Measurements from ENCODE around the gene NGB. TPM values are rescaled to one million over a fixed set of nuclear protein-coding genes. Genes with fewer than 3 reads are reported as not detected.

The NGB gene
- total and polyA plus RNA-seq, 2 of the 8 experiments (the other 6 are each of a cell fraction or from before 2014, with no cell fraction given), result 0.30 to 0.60 TPM

DNA sequence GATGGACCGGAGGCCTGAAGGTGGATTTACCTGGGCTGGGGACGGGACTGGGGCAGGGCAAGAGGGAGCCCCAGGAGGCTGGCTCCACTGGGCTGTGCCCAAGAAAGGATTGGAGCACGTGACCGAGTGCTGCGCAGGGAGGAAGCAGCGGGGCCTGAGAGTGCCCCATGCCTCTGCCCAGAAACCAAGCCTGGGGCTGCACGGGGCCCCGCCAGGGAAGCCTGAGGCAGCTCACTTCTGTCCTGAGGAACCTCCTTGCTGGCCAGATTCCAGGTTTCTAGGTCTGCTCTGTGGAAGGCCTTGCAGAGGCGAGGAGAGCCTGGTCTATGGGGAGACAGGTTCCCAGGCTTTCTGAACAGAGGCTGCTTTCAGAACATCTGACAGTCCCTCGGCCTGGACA lies 10.4 kb downstream of the NGB start:
- Histone ChIP-seq H2BK12ac (ENCODE audit: low read depth, low read length) (no peak overlapping the region), H3K27me3 (replicated peaks in 1 of 4; ENCODE audit: control insufficient read depth in 3 of 4, extremely low read depth in 1 of 4, insufficient read depth in 3 of 4, low read length in 3 of 4) (no peaks in the 10 kb centered on the region), H3K23me2 (ENCODE audit: low read depth, low read length) (no peaks in the 10 kb centered on the region), H3K23ac (ENCODE audit: insufficient read length) (no peak overlapping the region), H4K5ac (ENCODE audit: insufficient read length, low read depth, low read length) (no peak overlapping the region), H3K4me1 (replicated peaks in 1 of 4; ENCODE audit: control insufficient read depth in 3 of 4, insufficient read depth in 4 of 4, low read length in 3 of 4) (peaks cover 0 to 4% (median 0%) of the 10 kb centered on the region in 4 experiments; a peak in 1 of 7 replicates), H3K14ac (ENCODE audit: insufficient read length) (no peak overlapping the region), H2BK5ac (ENCODE audit: low read depth, low read length) (no peak overlapping the region), H3K27ac (ENCODE audit: low read depth, low read length) (no peak overlapping the region), H2AK5ac (ENCODE audit: low read depth, low read length) (no peak overlapping the region), H3K79me2 (ENCODE audit: control insufficient read depth in 1 of 2, insufficient read depth in 2 of 2, low read length in 2 of 2) (no peaks in the 10 kb centered on the region), H3K56ac (replicated peaks; ENCODE audit: insufficient read length, low read depth, low read length) (no peak overlapping the region), H3K4me3 (ENCODE audit: extremely low read depth in 1 of 4, insufficient read depth in 2 of 4, low read depth in 3 of 4, low read length in 4 of 4) (no peak overlapping the region), H2BK15ac (ENCODE audit: low read length) (no peak overlapping the region), H3K4me2 (ENCODE audit: insufficient read depth in 1 of 2, low read depth in 2 of 2, low read length in 2 of 2) (no peak overlapping the region), H3K79me1 (ENCODE audit: low read depth, low read length) (no peaks in the 10 kb centered on the region), H4K8ac (ENCODE audit: extremely low read depth, insufficient read depth, low read length) (no peak overlapping the region), H3K36me3 (ENCODE audit: control insufficient read depth in 2 of 4, insufficient read depth in 4 of 4, low read length in 3 of 4) (no peaks in the 10 kb centered on the region), H2AFZ (ENCODE audit: low read length) (no peak overlapping the region), H4K20me1 (replicated peaks in 1 of 2; ENCODE audit: control insufficient read depth in 1 of 2, insufficient read depth in 2 of 2, low read length in 2 of 2) (no peaks in the 10 kb centered on the region), H2BK120ac (replicated peaks; ENCODE audit: low read depth, low read length) (no peak overlapping the region), H3K4ac (replicated peaks; ENCODE audit: insufficient read length, low read depth, low read length) (no peak overlapping the region), H4K91ac (replicated peaks; ENCODE audit: insufficient read length, low read length) (no peak overlapping the region), H3K9me3 (ENCODE audit: insufficient read depth in 2 of 2, low read depth in 1 of 2, low read length in 1 of 2) (no peaks in the 10 kb centered on the region), H3K9ac (replicated peaks in 1 of 4; ENCODE audit: extremely low read depth in 1 of 4, low read depth in 3 of 4, low read length in 3 of 4) (no peak overlapping the region), H3K18ac (ENCODE audit: extremely low read depth, low read length) (no peak overlapping the region), H2BK20ac (ENCODE audit: low read length) (no peak overlapping the region)
- FAIRE-seq (no peak), DNase-seq (ENCODE audit: low read depth in 1 of 2, low spot score in 2 of 2) (no peak)
- POLR2A ChIA-PET (ENCODE audit: partially characterized antibody), result interaction anchor here (1.2 kb wide), 1 partner anchor 49 kb away, joined by 3 read pairs; no protein-coding TSS in a partner anchor
- CTCF ChIA-PET (ENCODE audit: partially characterized antibody), result interaction anchor here (1.4 to 1.7 kb wide), 3 partner anchors 12 to 384 kb away, joined by 3 to 4 read pairs (median 4); no protein-coding TSS in a partner anchor
- WGBS, 2 experiments (ENCODE audit: extremely low coverage in 1 of 2, insufficient coverage in 1 of 2, insufficient read length in 1 of 2, insufficient replicate concordance in 2 of 2, low coverage in 1 of 2, low lambda C conversion rate in 2 of 2, missing lambda C conversion rate in 1 of 2), result 74% methylated on average over 10 of the region's 10 CpGs; no CpG with 5 or more reads in 1 of the 2 experiments
- TF ChIP-seq PHF8 (conservative IDR thresholded peaks at IDR 0.05; ENCODE audit: low read depth, low read length), result no peak
- no peak for TF ChIP-seq SIRT6 (IDR thresholded peaks at IDR 0.05; ENCODE audit: low read length)
- no peak for TF ChIP-seq SP2 (IDR thresholded peaks at IDR 0.05; ENCODE audit: low read length)
- no peak for TF ChIP-seq CTCF (IDR thresholded peaks at IDR 0.05; ENCODE audit: control extremely low read depth in 1 of 3, insufficient read depth in 1 of 3, low read depth in 1 of 3, low read length in 3 of 3)
- TF ChIP-seq GABPA (IDR thresholded peaks at IDR 0.05; ENCODE audit: borderline replicate concordance, insufficient read depth, low read length), result no peak
- TF ChIP-seq TCF12 (IDR thresholded peaks at IDR 0.05; ENCODE audit: low read depth, low read length), result no peak
- no peak for TF ChIP-seq TAF1 (IDR thresholded peaks at IDR 0.05; ENCODE audit: low read depth, low read length)
- TF ChIP-seq SP1 (IDR thresholded peaks at IDR 0.05; ENCODE audit: low read depth, low read length), result no peak
- no peak for TF ChIP-seq RNF2 (IDR thresholded peaks at IDR 0.05; ENCODE audit: borderline replicate concordance, low read depth, low read length, missing control alignments, poor library complexity, severe bottlenecking)
- no peak for TF ChIP-seq FOSL1 (IDR thresholded peaks at IDR 0.05; ENCODE audit: insufficient read depth, low read depth, low read length)
- TF ChIP-seq RBBP5 (IDR thresholded peaks at IDR 0.05; ENCODE audit: borderline replicate concordance, low read depth, low read length), result no peak

Measured in H1 (cell line).